ENCODE data around the gene LYRM1. TPM values are rescaled to one million over a fixed set of nuclear protein-coding genes. Genes with fewer than 3 reads are reported as not detected.

LYRM1 gene
- total RNA-seq, 1 donor from 2014 or later, result 23.2 TPM

DNA sequence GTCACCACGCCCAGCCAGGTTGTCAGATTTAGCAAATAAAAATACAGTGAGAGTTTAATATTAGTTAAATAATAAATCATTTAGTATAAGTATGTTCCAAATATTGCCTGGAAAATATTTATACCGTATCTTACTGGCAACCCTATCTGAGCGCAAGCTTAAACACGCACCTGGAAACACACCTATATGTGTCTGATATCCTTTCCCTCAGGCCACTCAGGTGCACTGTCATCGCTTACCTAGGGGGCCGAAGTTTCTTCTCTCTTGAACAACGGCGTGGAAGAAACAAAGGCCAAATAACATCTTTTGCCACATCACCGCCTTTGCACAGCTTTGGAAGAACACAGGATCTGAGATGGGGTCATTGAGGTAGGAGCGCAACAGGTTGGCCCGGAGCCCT is 54.0 kb downstream of the LYRM1 start:
- H3K4me1 Mint-ChIP-seq (ENCODE audit: low read depth, unreplicated experiment), result no peaks in the 10 kb centered on the region
- no peaks in the 10 kb centered on the region for H3K36me3 Mint-ChIP-seq (ENCODE audit: unreplicated experiment)
- H3K27me3 Mint-ChIP-seq (ENCODE audit: unreplicated experiment), result peaks cover 1% of the 10 kb centered on the region
- H3K9me3 Mint-ChIP-seq (ENCODE audit: unreplicated experiment), result no peaks in the 10 kb centered on the region
- TF ChIP-seq, protein P1, sequence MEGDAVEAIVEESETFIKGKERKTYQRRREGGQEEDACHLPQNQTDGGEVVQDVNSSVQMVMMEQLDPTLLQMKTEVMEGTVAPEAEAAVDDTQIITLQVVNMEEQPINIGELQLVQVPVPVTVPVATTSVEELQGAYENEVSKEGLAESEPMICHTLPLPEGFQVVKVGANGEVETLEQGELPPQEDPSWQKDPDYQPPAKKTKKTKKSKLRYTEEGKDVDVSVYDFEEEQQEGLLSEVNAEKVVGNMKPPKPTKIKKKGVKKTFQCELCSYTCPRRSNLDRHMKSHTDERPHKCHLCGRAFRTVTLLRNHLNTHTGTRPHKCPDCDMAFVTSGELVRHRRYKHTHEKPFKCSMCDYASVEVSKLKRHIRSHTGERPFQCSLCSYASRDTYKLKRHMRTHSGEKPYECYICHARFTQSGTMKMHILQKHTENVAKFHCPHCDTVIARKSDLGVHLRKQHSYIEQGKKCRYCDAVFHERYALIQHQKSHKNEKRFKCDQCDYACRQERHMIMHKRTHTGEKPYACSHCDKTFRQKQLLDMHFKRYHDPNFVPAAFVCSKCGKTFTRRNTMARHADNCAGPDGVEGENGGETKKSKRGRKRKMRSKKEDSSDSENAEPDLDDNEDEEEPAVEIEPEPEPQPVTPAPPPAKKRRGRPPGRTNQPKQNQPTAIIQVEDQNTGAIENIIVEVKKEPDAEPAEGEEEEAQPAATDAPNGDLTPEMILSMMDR (IDR thresholded peaks at IDR 0.05; ENCODE audit: partially characterized antibody, unreplicated experiment), result no peak
- H3K4me3 Mint-ChIP-seq (ENCODE audit: unreplicated experiment), result no peak overlapping the region
- DNase-seq, result no peak
- H3K27ac Mint-ChIP-seq (ENCODE audit: unreplicated experiment), result no peak overlapping the region

DNA sequence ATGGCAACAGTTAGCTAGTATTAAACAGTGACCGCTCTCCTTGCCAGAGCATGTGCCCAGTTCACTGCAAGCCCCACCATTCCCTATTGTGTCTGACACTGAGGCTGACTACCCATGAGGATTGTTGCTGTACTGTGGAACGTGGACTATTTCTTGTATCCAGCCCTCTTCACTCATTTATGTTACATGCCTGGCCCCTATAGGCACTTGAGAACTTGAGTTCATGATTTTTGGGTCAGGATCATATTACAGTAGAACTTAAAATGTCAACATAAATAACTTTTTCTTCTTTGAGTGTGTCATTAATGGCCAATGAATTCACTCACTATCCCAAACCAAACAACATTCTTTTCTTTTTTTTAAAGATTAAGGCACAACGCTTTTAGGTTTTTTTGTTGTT is 55.7 kb downstream of the LYRM1 start:
- Mint-ChIP-seq H3K27ac (ENCODE audit: unreplicated experiment) (no peak overlapping the region), H3K27me3 (ENCODE audit: unreplicated experiment) (peaks cover 1% of the 10 kb centered on the region), H3K4me1 (ENCODE audit: low read depth, unreplicated experiment) (no peaks in the 10 kb centered on the region), H3K4me3 (ENCODE audit: unreplicated experiment) (no peak overlapping the region), H3K9me3 (ENCODE audit: unreplicated experiment) (no peaks in the 10 kb centered on the region), H3K36me3 (ENCODE audit: unreplicated experiment) (no peaks in the 10 kb centered on the region)
- no peak for DNase-seq
- TF ChIP-seq, protein P1 (IDR thresholded peaks at IDR 0.05; ENCODE audit: partially characterized antibody, unreplicated experiment), result no peak

DNA sequence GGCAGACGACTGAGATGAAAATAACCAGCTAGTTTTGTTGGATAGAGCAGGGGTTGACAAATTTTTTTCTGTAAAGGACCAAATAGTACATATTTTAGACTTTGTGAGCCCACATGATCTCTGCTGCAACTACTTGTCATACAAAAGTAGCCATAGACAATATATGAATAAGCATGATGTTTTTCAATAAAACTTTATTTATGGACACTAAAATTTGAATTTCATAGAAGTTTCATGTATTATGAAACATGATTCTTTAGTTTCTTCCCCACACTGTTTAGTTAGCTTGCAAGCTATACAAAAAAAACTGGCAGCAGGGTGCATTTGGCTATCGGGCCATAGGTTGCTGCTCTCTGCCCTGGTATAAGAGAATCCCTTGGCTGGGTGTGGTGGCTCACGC is 56.6 kb downstream of the LYRM1 start:
- Mint-ChIP-seq H3K27ac (ENCODE audit: unreplicated experiment) (no peak overlapping the region), H3K4me3 (ENCODE audit: unreplicated experiment) (no peak overlapping the region), H3K27me3 (ENCODE audit: unreplicated experiment) (peaks cover 1% of the 10 kb centered on the region), H3K9me3 (ENCODE audit: unreplicated experiment) (no peaks in the 10 kb centered on the region), H3K36me3 (ENCODE audit: unreplicated experiment) (no peaks in the 10 kb centered on the region), H3K4me1 (ENCODE audit: low read depth, unreplicated experiment) (no peaks in the 10 kb centered on the region)
- DNase-seq, result no peak
- TF ChIP-seq, protein P1 (IDR thresholded peaks at IDR 0.05; ENCODE audit: partially characterized antibody, unreplicated experiment), result no peak

DNA sequence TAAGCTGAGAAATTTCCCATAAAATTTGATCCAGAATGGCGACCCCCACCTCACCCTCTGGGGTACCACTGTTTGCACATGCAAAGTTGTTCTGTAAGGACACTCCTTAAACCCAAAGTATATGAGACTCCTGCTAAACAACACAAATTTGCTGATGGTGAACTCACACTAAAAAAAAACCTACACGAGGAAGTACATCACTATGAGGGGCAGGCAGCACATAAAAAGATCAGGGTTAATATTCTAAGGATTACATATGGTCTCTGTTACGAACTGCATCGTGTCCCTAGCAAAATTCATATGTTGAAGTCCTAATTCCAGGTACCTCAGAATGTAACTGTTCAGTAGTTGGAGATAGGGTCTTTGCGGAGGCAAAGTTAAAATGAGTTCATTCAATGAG is 60.3 kb downstream of the LYRM1 start:
- Mint-ChIP-seq H3K36me3 (ENCODE audit: unreplicated experiment) (peaks cover 12% of the 10 kb centered on the region), H3K4me3 (ENCODE audit: unreplicated experiment) (no peak overlapping the region), H3K4me1 (ENCODE audit: low read depth, unreplicated experiment) (no peaks in the 10 kb centered on the region), H3K27me3 (ENCODE audit: unreplicated experiment) (peaks cover 1% of the 10 kb centered on the region), H3K27ac (ENCODE audit: unreplicated experiment) (no peak overlapping the region), H3K9me3 (ENCODE audit: unreplicated experiment) (peaks cover 2% of the 10 kb centered on the region)
- DNase-seq, result no peak
- TF ChIP-seq, protein P1 (IDR thresholded peaks at IDR 0.05; ENCODE audit: partially characterized antibody, unreplicated experiment), result no peak

DNA sequence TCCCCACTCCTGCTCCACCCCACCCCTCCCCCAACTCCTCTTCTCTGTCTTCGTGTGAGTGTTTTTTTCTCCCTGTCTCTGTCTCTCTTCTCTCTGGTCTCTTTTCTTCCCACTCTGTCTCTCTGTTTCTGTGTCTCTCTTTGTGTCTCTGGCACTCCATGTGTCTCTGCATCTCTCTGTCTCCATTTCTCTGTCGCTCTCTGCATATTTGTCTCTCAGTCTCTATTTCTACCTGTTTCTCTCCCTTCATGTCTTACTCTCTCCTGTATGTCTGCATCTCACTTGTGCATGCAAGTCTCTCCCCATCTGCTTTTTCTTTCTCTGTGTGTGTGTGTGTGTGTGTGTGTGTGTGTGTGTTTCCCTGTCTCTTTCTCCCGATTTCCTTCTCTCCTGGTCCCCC is 68.2 kb downstream of the LYRM1 start:
- peaks cover 2% of the 10 kb centered on the region for H3K9me3 Mint-ChIP-seq (ENCODE audit: unreplicated experiment)
- H3K4me3 Mint-ChIP-seq (ENCODE audit: unreplicated experiment), result no peak overlapping the region
- DNase-seq, result no peak
- no peaks in the 10 kb centered on the region for H3K4me1 Mint-ChIP-seq (ENCODE audit: low read depth, unreplicated experiment)
- H3K27ac Mint-ChIP-seq (ENCODE audit: unreplicated experiment), result no peak overlapping the region
- H3K27me3 Mint-ChIP-seq (ENCODE audit: unreplicated experiment), result peaks cover 2% of the 10 kb centered on the region
- H3K36me3 Mint-ChIP-seq (ENCODE audit: unreplicated experiment), result peaks cover 11% of the 10 kb centered on the region
- TF ChIP-seq, protein P1 (IDR thresholded peaks at IDR 0.05; ENCODE audit: partially characterized antibody, unreplicated experiment), result no peak

Data from glutamatergic neuron (in vitro differentiated cells).